Myocyte (in vitro differentiated cells): ENCODE measurements around the gene MAD2L1BP. TPM values are rescaled to one million over a fixed set of nuclear protein-coding genes. Genes with fewer than 3 reads are reported as not detected.
"Not testable (repeated sequence)": the region's sequence is repeated elsewhere in the genome, so short reads cannot be mapped to it uniquely, and the experiment has no call there.

Experiments
- DNase-seq: peaks from one replicate; pipeline ENCODE4 v3.0.0-alpha.2; 2012; ENCODE audit warnings: low read depth
- total RNA-seq: library from RNA; depleted of rRNA; stranded (reverse); fragments of >200 nt; gene quantifications from 2 replicates; pipeline ENCODE4 v1.2.3, GENCODE V29; 2014

The MAD2L1BP gene
- total RNA-seq, 1 donor from 2014 or later = 35.3 TPM

DNA sequence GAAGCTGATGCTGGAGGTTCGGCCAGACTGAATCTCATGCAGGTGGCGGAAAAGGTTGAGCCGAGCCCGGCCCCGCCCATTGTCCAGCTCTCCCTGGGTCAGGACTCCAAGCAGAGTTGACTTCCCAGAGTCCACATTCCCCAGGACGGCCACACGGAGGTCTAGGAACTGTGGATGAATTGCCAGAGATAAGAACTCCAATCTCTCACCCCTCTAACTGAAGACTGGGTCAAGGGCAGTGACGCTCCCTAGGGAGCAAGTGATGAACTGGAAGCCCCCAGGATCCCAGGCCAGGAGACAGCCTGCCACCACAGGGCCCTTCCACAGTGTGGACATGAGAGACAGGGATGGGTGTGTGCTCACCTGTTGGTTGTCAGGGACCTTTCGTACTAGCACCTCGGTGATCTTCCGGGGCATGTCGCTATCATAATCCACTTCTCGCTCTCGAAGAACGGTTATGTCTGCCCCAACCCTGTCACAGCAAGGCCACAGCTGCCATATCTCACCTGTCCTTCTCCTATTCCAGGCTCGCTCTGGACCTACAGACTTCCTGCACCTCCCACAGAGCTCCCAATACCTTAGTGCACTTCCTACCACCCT, 10.1 kb upstream of the MAD2L1BP start:
- no peak for DNase-seq

DNA sequence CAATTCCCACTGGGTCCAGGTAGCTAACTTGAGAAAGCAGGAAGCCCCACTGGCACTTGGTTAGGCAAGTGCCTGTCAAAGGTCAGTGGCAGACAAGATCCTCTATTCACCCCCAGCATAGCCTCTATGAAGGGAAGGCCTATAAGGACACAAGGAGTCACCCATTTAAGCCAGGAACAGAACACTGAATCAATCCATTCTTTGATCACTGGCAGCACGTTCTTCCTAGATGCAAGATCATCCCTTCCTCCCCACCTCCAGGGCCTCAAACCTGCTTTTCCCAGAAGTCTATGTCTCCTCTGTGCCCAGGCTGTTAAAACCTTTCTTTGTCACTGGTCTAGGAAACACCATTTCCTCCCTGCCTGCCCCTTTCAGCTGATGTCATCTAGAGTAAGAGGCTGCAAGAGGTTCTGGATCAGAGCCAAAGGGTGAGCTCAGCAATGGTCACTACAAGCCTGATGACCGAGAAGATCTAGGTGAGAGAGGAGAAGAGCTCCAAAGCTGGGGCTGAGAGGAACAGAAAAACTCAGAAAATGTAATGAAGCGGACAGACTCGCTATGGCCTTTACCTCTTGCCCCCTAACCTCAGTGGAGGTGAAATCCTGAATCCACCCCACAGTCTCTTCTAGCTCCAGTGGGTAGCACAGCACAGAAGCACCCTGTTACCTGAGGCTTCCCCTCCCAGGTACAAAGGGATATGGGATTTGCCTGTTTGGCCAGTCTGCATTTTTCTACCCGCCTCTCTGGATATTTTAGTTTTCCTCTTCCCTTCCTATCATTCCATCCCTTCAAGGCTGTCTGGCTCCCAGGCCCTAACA, 8.4 kb upstream of the MAD2L1BP start:
- DNase-seq = peak; percentile 85

DNA sequence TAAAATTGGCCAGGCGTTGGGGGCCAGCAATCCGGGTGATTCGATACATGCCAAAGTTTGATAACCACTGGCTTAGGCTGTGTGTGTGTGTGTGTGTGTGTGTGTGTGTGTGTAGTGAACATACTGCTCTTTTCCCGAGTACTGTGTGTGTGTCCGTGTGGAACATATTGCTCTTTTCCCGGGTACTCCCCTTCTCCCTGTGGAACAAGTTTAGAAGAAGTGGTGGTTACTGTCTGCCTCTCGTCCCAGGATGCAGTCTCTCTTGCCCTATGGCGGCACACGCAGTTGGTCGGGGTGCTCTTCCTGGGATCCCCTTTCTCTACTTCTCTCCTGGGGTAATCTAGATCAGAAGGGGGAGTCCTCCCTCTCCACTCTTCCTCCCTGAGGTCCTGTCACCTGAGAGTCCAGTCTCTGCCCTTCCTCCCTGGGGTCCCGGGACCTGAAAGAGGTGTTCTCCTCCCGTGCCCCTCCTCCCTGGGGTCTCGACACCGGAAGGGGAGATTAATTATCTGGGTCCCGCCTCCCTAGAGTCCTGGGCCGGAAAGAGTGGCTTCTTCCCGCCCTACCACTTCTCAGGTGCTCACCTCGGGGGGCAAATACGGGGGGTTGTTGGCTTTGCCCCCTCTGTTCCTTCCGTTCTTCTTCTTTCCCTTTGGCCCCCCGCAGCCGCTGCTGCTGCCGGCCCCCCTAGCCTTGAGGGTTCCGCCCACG, 7.1 kb upstream of the MAD2L1BP start:
- peak; percentile 60 for DNase-seq

DNA sequence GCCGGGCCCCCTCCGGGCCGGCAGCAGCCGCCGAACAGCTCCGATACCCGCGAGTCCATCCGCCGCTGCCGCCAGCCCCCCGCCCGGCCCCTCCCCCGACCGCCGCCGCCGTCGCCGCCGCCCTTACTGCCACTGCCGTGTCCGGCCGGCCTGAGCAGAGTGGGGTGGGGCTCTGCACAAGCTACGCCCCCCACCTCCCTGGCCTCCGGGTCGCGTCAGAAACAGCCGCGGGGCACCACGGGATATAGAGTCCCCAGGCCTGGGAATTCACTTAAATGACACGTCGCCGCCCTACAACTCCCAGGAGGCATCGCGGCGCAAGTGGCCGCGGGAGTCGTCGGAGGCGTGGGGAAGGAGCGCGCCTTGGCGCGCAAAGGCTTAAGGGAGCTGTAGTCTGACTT, 6.5 kb upstream of the MAD2L1BP start, which contains the start of gene GTPBP2:
TSS of gene GTPBP2 (minus strand) at position 161 of the 401 bp plus-strand sequence. CDS start at position 59, 102 bp downstream.
- DNase-seq = peak; percentile 99

DNA sequence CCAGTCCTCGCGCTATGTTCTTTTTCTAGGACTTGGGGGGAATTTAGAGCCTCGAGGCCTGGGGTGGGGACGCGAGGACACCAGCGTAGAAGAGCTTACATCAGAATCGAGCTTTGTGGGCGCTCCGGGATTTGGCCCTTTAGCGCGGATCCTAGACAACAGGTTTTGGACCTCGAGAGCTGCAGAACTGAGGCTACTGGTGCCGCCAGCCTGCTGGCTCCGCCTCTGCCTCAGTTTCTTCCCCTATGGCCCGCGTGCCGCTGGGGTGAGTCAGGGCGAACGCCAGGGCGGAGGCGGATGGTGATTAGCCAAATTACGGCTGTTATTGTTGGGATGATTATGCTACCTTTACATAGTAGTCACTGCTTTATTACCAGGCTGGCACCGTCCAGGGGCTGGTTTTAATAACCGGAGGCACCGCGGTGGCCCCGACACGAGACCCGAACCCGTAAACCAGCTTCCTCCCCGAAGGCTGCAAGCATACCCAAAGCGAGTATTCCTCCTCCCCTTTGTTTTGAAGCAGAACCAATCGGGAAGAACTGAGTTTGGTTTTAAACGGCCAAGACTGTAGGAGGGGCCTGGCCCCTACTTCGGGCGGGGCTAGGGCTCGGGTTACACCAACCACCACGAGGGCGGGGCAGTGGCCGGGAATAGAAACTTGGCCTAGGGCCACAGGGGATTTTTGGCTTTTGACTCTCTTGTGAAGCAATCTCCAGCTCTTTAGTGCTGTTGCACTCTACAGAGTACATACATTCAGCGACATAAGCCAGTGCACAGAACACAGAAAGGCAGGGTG, 5.9 kb upstream of the MAD2L1BP start:
- DNase-seq = peak; percentile 98

DNA sequence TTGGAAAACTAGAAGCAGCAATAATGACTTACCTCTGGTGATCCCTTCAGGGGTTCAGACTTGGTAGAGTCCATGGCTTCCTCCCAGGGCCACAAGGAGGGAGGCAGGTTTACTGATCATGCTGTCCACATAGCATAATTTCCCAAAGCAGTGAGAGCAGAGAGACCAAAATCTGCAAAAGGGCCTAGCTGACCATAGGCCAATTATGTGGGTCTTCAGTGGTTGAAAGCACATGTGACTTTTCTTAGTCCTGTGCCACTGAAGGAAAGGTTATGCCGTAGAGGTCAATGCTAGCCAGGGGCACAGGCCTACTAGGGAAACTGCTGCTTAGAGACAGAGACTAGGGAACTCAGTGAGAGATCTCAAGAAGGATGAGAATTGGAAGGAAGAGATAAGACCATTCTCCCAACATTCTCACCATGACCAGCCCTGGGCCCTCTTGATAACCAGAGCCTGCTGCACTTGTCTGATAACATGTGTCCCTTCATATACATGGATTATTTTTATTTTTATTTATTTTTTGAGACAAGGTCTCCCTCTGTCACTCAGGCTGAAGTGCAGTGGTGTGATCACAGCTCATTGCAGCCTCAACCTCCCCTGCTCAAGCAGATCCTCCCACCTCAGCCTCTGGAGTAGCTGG, 4.5 kb upstream of the MAD2L1BP start:
- DNase-seq = no peak

DNA sequence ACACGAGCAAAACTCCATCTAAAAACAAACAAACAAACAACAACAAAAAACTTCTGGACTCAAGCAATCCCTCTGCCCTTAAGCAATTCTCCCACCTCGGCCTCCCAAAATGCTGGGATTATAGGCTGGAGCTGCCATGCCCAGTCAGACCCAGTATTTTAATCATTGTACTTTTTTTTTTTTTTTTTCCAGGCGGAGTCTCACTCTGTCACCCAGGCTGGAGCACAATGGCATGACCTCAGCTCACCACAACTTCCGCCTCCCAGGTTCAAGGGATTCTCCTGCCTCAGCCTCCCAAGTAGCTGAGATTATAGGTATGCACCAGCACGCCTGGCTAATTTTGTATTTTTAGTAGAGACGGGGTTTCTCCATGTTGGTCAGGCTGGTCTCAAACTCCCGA, 2.6 kb upstream of the MAD2L1BP start:
- not testable (repeated sequence) for DNase-seq

DNA sequence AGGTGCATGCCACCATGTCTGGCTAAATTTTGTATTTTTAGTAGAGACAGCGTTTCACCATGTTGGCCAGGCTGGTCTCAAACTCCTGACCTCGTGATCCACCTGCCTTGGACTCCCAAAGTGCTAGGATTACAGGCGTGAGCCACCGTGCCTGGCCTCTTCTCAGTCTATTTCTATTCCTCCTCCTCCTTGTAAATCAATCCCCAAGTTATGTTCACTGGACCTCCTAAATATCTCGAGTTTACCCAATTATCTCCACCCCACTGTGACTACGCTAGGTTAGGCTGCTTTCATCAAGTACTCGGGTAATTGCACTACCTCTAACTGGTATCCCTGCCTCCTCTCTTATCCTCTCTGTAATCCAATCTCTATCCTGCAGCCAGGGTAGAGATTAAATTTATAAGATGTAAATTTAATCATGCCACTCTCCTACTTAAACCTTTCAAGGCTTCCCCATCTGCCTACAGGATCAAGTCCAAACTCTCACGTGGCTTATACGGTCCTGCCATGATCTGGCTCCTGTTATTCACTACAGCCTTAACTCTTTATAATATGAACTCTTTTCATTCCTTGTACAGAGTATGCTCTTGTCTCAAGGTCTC, 837 bp upstream of the MAD2L1BP start:
- DNase-seq = no peak

DNA sequence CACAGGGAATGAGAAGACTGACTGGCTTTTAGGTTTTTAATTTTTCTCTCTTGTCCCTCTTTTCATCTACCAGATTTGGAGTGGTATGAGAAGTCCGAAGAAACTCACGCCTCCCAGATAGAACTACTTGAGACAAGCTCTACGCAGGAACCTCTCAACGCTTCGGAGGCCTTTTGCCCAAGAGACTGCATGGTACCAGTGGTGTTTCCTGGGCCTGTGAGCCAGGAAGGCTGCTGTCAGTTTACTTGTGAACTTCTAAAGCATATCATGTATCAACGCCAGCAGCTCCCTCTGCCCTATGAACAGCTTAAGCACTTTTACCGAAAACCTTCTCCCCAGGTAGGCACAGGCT, 644 bp downstream of the MAD2L1BP start:
- peak; percentile 19 for DNase-seq

DNA sequence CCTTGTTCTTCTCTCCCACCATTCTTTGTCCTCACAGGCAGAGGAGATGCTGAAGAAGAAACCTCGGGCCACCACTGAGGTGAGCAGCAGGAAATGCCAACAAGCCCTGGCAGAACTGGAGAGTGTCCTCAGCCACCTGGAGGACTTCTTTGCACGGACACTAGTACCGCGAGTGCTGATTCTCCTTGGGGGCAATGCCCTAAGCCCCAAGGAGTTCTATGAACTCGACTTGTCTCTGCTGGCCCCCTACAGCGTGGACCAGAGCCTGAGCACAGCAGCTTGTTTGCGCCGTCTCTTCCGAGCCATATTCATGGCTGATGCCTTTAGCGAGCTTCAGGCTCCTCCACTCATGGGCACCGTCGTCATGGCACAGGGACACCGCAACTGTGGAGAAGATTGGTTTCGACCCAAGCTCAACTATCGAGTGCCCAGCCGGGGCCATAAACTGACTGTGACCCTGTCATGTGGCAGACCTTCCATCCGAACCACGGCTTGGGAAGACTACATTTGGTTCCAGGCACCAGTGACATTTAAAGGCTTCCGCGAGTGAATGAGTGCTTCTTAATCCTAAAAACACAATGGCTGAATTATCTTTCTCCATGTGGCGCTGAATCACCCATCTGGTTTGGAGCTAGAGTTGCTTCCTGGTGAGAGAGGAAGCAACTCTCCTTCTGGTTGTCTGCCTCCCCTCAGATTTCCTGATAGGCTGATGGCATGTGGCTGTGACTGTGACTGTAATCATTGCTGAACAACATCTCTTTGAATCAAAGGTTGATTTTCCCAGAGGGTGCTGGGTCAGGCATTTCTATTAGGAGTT, 4.6 kb downstream of the MAD2L1BP start:
- no peak for DNase-seq

DNA sequence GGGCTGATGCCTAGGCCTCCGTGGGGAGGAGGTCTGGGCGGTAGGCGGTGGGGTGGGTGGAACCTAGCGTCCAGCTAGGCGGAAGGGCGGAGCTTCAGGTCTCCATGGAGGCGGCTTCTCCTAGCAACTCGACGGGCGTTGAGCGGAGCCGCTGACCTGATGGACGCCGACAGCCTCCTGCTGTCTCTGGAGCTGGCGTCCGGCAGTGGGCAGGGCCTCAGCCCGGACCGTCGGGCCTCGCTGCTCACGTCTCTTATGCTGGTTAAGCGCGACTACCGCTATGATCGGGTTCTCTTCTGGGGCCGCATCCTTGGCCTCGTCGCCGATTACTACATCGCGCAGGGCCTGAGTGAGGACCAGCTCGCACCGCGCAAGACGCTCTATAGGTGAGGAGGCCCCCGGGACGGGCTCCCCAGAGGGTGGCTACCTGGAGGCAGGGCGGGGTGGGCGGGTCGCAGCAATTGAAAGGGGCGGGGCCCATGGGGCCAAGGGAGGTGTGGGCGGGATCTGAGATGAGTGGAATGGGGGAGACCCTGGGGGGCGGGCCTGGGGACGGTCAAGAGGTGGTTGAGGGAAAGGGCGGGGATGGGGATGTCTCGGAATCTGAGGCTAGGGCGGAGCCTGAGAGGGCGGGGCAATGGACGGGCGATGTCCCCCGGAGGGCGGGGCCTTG, 9.4 kb downstream of the MAD2L1BP start, which contains the start of gene RSPH9:
TSS of gene RSPH9 (plus strand) at position 97 of the 673 bp plus-strand sequence. CDS start at position 160, 63 bp downstream.
- no peak for DNase-seq

DNA sequence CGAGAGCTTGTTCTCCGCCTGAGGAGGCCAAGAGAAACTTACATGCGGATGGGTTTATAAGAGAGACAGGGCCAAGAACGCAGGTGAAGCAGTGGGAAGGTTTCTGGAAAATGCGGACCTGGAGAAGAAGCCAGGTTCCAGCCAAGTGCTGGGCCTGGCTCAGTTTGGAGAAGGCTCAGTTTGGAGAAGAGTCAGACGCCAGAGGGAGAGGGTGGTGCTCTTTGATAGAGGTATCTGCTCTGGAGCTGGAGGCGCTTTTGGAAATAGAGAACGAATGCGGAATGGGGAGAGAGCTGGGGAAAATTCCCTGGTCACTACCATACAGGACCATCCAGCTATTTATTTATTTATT, 9.9 kb downstream of the MAD2L1BP start:
- DNase-seq = no peak

DNA sequence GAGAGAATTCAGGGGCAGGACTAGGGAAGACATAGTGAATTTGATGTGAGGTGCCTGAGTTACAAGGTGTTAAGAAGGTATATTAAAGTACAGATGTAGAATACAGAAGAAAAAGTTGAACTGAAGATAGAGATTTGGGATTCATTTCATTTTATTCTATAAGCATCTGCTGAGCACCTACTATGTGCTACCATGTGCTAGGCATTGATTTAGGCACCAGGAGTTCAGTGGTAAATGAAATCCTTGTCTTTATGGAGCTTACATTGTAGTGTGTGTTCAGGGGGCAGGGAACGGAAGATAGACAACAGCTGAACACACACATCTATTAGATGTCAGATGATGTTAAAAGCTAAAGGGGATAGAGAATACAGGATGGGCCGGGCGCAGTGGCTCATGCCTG, 12.0 kb downstream of the MAD2L1BP start:
- no peak for DNase-seq

DNA sequence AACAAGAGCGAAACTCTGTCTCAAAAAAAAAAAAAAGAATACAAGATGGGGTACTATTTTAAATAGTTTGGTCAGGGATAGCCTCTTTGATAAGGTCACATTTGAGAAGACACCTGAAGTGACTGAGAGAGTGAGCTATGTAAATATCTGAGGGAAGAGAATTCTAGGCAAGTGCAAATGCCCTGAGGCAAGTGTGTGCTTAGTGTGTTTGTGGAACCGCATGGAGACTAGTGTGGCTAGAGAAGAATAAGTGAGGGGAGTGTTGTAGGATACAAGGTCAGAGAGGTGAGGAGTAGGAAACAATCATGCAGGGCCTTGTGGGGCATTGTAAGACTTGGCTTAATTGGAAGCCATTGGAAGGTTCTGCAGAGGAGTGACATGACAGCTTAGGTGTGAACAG, 12.6 kb downstream of the MAD2L1BP start:
- no peak for DNase-seq

DNA sequence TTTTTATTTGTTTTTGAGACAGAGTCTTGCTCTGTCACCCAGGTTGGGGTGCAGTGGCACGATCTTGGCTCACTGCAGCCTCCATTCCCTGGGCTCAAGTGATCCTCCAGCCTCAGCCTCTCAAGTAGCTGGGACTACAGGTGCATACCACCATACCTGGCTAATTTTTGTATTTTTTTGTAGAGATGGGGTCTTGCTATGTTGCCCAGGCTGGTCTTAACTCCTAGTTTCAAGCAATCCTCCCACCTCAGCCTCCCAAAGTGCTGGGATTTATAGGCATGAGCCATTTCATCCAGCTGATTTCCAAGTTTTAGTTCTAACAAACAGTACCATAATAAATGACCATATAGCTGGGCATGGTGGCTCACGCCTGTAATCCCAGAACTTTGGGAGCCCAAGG, 17.2 kb downstream of the MAD2L1BP start:
- DNase-seq = not testable (repeated sequence)

DNA sequence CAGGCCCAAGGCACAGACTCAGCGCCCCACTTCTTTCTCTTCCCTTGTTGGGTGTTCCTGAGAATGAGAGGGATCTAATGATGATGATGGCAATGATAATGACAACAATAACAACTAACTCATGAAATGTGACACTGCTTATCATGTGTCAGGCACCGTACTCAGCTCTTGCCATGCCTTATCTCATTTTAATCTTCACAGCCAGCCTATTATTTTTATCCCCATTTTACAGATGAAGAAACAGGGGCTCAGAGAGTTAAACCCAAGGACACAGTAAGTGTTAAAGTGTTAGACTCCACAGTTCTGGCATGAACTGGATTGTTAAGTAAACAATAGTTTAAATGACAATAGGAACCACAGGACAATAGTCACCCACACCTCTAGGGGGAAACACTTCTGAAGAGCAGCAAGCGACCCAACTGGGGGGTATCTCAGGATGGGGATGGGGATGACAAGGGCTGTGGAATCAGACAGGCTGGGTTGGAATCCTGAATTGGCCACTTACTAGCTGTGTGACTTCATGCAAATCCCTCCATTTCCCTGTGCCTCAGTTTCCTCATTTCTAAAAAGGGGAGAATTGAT, 21.7 kb downstream of the MAD2L1BP start:
- DNase-seq = no peak

DNA sequence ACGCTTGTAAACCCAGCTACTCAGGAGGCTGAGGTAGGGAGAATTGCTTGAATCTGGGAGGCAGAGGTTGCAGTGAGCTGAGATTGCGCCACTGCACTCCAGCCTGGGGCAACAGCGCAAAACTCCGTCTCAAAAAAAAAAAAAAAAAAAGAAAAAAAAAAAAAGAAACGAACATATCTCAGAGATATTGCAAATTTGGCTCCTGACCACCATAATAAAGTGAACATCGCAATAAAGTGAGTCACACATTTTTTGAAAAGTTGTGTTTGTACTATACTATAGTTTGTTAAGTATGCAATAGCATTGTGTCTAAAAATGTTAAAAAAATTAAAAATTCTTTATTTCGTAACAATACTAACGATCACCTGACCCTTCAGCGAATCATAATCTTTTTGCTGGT, 22.5 kb downstream of the MAD2L1BP start:
- DNase-seq = no peak

DNA sequence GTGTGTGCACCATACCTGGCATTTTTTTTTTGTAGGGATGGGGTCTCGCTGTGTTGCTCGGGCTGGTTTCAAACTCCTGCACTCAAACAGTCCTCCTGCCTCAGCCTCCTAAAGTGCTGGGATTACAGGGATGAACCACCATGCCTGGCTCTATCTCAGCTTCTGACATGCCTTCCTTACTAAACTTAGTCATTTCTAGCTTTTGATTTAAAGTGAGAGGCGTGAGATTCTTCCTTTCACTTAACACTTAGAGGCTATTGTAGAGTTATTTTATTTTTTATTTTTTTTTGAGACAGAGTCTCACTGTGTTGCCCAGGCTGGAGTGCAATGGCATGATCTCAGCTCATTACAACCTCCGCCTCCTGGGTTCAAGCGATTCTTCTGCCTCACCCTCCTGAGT, 27.3 kb downstream of the MAD2L1BP start:
- not testable (repeated sequence) for DNase-seq

DNA sequence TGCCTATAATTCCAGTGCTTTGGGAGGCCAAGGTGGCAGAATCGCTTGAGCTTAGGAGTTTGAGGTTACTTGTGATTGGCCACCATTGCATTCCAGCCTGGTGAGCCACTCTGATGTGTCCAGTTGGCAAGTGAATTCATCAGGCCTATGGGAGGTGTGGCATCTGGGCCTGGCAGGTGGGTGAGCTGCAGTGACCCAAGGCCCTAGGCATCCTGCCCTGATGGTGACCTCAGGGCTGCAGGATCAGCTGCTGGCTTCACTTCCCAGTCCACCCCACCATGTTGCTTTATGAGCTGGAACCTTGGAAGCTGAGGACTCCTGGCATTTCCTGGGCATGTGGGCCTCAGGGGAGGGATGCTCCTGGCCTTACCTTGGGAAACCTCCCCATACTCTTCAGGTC, 29.7 kb downstream of the MAD2L1BP start:
- DNase-seq = peak; percentile 87
